Adrenal gland (tissue), 5 donors: Measurements from ENCODE around the gene OR4S2.

Source experiments
- POLR2A ChIP-seq, 2 donors: fragments of 450-650 bp; IDR thresholded peaks; one replicate each; pipeline ENCODE4 v1.6.1; 2017; ENCODE audit warnings: antibody characterized with exemption in 2 of 2, mild to moderate bottlenecking in 2 of 2, moderate library complexity in 1 of 2
- TF ChIP-seq, protein P1 (sequence below), 6 experiments: fragments of 450-650 bp in 4 of 6; fragments of 200-600 bp in 2 of 6; sonication (generic) in 1 of 6; IDR thresholded peaks; 1 replicate in 5 of 6; 2 replicates in 1 of 6; pipeline versions ENCODE4 v1.5.1 to v1.8.0; 2016 to 2021; ENCODE audit warnings: antibody characterized with exemption in 6 of 6, mild to moderate bottlenecking in 2 of 6, moderate library complexity in 1 of 6
- donor health status: DM: no; HTN: no; CAD: no.

DNA sequence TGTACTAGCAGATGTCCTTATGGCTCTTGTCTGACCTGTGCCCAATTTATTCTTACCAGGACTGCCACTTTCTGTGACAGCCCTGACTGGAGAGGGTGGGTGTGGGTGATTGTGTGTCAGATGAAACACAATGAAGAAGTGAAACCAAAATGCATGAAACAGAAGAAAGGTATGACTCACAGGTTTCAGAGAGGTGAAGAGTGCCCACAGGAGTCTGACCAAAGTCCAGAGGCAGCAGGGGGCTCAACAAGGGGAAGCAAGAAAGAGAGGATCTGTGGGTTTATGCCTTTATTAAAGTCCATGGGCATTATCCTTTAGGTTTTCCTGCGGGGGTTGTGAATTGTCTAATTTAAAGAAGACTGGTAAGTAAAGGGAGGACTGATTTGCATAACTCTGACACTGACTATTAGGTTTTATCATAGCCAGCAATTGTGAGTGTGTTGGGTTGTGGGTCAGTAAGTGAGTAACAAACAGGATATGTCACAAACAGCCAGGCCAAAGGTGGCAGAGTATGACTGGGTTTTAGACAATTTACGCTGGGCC, 10.0 kb downstream of the OR4S2 start:
- TF ChIP-seq, protein P1, sequence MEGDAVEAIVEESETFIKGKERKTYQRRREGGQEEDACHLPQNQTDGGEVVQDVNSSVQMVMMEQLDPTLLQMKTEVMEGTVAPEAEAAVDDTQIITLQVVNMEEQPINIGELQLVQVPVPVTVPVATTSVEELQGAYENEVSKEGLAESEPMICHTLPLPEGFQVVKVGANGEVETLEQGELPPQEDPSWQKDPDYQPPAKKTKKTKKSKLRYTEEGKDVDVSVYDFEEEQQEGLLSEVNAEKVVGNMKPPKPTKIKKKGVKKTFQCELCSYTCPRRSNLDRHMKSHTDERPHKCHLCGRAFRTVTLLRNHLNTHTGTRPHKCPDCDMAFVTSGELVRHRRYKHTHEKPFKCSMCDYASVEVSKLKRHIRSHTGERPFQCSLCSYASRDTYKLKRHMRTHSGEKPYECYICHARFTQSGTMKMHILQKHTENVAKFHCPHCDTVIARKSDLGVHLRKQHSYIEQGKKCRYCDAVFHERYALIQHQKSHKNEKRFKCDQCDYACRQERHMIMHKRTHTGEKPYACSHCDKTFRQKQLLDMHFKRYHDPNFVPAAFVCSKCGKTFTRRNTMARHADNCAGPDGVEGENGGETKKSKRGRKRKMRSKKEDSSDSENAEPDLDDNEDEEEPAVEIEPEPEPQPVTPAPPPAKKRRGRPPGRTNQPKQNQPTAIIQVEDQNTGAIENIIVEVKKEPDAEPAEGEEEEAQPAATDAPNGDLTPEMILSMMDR (IDR thresholded peaks at IDR 0.05), result no peak
- no peak for TF ChIP-seq POLR2A (IDR thresholded peaks at IDR 0.05)
